Tibial artery (tissue), 4 donors: ENCODE results near the gene CNTNAP2.

Source experiments
- DNase-seq, 2 donors: peaks; one replicate each; pipeline ENCODE4 v3.0.0-alpha.2; 2019
- H3K27ac ChIP-seq, 2 donors: fragments of 200-600 bp; sonication (generic) in 1 of 2; 1 replicate in 1 of 2; 2 replicates in 1 of 2; pipeline ENCODE4 v1.5.1; 2018 to 2019; ENCODE audit warnings: mild to moderate bottlenecking in 1 of 2
- H3K27me3 ChIP-seq, 2 donors: fragments of 200-600 bp; sonication (generic) in 1 of 2; one replicate each; pipeline versions ENCODE4 v1.5.1 to v1.6.0; 2016 to 2019
- H3K36me3 ChIP-seq, 3 donors: fragments of 200-600 bp; sonication (generic) in 2 of 3; one replicate each; pipeline ENCODE4 v1.5.1; 2016 to 2019; ENCODE audit warnings: mild to moderate bottlenecking in 2 of 3
- H3K4me1 ChIP-seq, 4 donors: fragments of 200-600 bp; sonication (generic) in 2 of 4; 1 replicate in 3 of 4; 2 replicates in 1 of 4; pipeline ENCODE4 v1.5.1; 2016 to 2019
- H3K4me3 ChIP-seq, 2 donors: fragments of 200-600 bp; sonication (generic) in 1 of 2; 1 replicate in 1 of 2; 2 replicates in 1 of 2; pipeline ENCODE4 v1.5.1; 2018 to 2019; ENCODE audit warnings: mild to moderate bottlenecking in 2 of 2
- H3K9me3 ChIP-seq, 3 donors: fragments of 200-600 bp; sonication (generic) in 1 of 3; one replicate each; pipeline ENCODE4 v1.5.1; 2016 to 2019
- intact Hi-C: fragments of 100-400 bp; cut with DNase I; formaldehyde crosslinking; loops from one replicate; pipeline ENCODE4 v1.15.0; 2023; ENCODE audit warnings: low total_unique reads
- TF ChIP-seq, protein P1 (sequence below), 2 experiments: fragments of 200-600 bp in 1 of 2; fragments of 450-650 bp in 1 of 2; IDR thresholded peaks; one replicate each; pipeline ENCODE4 v1.5.1; 2017 to 2019; ENCODE audit warnings: antibody characterized with exemption in 2 of 2, mild to moderate bottlenecking in 1 of 2, moderate library complexity in 1 of 2

The CNTNAP2 gene

DNA sequence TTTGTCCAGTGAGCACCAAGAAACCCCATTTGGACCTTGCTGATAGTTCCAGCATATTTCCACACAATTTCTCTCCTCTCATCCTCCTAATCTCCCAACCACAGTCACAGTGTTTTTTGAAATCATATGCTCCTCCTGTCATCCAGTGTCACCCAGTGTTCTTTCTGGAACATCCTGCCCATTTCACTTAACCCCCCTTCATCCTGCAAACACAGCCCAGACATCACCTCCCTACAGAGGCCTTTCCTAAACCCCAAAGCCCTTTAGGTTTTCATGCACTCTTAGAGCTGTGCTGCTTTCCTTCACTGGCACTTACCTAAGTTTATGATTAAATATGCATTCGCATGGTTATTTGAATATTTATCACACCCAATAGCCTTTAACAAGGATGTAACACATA, 1316.0 kb downstream of the CNTNAP2 start:
- Histone ChIP-seq H3K27ac (no peak overlapping the region), H3K27me3 (no peaks in the 10 kb centered on the region), H3K36me3 (no peaks in the 10 kb centered on the region), H3K9me3 (no peaks in the 10 kb centered on the region), H3K4me1 (no peaks in the 10 kb centered on the region), H3K4me3 (no peak overlapping the region)
- intact Hi-C loops: no loop called here
- TF ChIP-seq, protein P1, sequence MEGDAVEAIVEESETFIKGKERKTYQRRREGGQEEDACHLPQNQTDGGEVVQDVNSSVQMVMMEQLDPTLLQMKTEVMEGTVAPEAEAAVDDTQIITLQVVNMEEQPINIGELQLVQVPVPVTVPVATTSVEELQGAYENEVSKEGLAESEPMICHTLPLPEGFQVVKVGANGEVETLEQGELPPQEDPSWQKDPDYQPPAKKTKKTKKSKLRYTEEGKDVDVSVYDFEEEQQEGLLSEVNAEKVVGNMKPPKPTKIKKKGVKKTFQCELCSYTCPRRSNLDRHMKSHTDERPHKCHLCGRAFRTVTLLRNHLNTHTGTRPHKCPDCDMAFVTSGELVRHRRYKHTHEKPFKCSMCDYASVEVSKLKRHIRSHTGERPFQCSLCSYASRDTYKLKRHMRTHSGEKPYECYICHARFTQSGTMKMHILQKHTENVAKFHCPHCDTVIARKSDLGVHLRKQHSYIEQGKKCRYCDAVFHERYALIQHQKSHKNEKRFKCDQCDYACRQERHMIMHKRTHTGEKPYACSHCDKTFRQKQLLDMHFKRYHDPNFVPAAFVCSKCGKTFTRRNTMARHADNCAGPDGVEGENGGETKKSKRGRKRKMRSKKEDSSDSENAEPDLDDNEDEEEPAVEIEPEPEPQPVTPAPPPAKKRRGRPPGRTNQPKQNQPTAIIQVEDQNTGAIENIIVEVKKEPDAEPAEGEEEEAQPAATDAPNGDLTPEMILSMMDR (IDR thresholded peaks at IDR 0.05): no peak
- no peak for DNase-seq

DNA sequence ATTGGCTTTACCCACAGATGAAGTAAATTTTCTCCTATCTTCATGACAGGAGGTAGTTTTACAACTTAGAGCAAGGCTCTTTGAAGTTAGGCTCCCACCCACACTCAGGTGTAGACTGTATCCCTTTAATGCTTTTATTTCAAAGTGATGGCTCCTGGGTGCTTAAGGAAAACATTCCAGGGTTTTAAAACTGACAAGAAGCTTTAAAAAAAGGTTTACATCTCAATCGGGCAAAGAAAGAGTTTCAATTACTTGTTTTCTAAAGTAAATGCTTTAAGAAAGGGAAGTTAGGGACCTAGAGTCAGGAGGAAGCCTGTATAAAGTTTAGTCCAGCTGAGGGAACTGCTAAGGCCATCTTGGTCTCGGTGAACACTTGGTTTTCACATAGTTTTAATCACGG, 1320.1 kb downstream of the CNTNAP2 start:
- H3K27ac ChIP-seq: no peak overlapping the region
- TF ChIP-seq, protein P1 (IDR thresholded peaks at IDR 0.05): no peak
- no peaks in the 10 kb centered on the region for H3K4me1 ChIP-seq
- no peak for DNase-seq
- no peak overlapping the region for H3K4me3 ChIP-seq
- no peaks in the 10 kb centered on the region for H3K36me3 ChIP-seq
- no peaks in the 10 kb centered on the region for H3K27me3 ChIP-seq
- intact Hi-C loops: no loop called here
- peaks cover 0 to 11% (median 0%) of the 10 kb centered on the region in 3 donors for H3K9me3 ChIP-seq

DNA sequence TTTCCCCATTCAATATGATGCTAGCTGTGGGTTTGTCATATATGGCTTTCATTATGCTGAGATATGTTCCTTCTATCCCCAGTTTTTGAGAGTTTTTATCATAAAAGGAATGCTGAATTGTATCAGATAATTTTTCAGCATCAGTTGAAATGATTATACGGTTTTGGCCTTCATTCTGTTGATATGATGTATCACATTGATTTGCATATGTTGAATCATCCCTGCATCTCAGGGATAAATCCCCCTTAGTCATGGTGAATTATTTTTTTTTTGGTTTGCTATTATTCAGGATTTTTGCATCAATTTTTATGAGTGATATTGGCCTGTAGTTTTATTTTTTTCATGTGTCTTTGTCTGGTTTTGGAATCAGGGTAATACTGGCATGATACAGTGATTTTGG, 1321.6 kb downstream of the CNTNAP2 start:
- Histone ChIP-seq H3K27ac (no peak overlapping the region), H3K4me1 (no peaks in the 10 kb centered on the region), H3K36me3 (no peaks in the 10 kb centered on the region), H3K27me3 (no peaks in the 10 kb centered on the region), H3K4me3 (no peak overlapping the region), H3K9me3 (peaks cover 0 to 13% (median 0%) of the 10 kb centered on the region in 3 donors)
- no peak for DNase-seq
- TF ChIP-seq, protein P1 (IDR thresholded peaks at IDR 0.05): no peak
- intact Hi-C loops: no loop called here

DNA sequence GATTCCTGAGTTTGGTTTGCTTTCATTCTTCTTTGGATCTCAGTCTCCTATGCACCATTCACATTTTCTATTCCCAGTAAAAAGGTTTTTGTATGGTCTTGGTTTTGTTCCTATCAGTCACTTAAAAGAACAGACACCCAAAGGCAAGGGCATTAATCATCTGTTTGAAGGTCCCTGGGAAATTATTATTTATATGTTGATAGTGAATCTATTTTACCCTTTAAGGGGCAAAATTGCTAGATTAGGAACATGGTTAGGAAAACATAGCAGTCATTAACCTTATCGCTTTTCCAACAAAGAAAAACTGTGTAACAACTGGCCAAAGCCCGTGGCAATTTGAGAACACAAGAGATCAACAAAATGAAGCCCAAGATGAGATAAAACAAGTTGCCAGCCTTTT, 1327.3 kb downstream of the CNTNAP2 start:
- TF ChIP-seq, protein P1 (IDR thresholded peaks at IDR 0.05): no peak
- Histone ChIP-seq H3K4me1 (no peaks in the 10 kb centered on the region), H3K9me3 (peaks cover 0 to 13% (median 0%) of the 10 kb centered on the region in 3 donors), H3K4me3 (no peak overlapping the region), H3K27ac (no peak overlapping the region), H3K27me3 (no peaks in the 10 kb centered on the region), H3K36me3 (no peaks in the 10 kb centered on the region)
- intact Hi-C loops: no loop called here
- DNase-seq: no peak

DNA sequence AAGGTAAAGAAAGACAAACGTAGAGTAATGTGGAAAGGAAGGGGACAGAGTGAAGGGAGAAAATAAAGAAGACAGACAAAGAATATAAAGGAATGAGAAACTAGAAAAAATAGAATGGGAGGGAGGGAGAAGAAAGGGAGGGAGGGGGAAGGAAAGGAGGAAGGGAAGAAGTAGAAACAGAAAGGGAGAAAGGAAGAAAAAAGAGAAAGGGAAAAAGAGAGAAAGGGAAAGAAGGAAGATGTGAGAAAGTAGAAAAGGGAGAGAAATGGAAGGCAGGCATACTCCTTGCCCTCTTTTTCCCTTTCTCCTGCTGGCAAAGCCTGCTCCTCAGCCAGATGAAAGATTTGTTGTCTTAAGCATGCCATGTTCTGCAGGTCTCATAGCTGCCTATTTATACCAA, 1336.2 kb downstream of the CNTNAP2 start:
- Histone ChIP-seq H3K4me1 (no peaks in the 10 kb centered on the region), H3K9me3 (no peaks in the 10 kb centered on the region), H3K4me3 (no peak overlapping the region), H3K27ac (no peak overlapping the region), H3K36me3 (no peaks in the 10 kb centered on the region), H3K27me3 (no peaks in the 10 kb centered on the region)
- no peak for DNase-seq
- TF ChIP-seq, protein P1 (IDR thresholded peaks at IDR 0.05): no peak
- intact Hi-C loops: no loop called here

DNA sequence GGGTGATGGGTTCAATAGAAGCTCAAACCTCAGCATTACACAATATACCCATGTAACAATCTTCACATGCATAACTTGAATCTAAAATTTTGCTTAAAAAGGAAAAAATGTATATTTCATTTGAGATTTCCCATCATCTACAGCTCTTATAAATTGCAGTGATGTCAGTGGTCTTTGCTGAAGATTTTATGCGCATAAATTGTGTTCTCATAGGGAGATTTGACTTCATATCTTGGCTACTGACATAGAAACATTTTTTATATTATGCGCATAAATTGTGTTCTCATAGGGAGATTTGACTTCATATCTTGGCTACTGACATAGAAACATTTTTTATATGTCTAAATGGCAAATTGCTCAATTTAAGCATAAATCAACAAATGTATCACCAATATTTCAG, 1348.6 kb downstream of the CNTNAP2 start:
- TF ChIP-seq, protein P1 (IDR thresholded peaks at IDR 0.05): no peak

More for the DNA sequence above, 1348.6 kb downstream of the CNTNAP2 start:
- Histone ChIP-seq H3K36me3 (no peaks in the 10 kb centered on the region), H3K4me1 (no peaks in the 10 kb centered on the region), H3K27ac (no peak overlapping the region), H3K4me3 (no peak overlapping the region), H3K27me3 (no peaks in the 10 kb centered on the region), H3K9me3 (no peaks in the 10 kb centered on the region)
- intact Hi-C loops: no loop called here
- DNase-seq: no peak
